Measurements from ENCODE around the gene ZNHIT6.
A peak's percentile ranks its signal among the peaks of the same experiment; 100 is the strongest.

Gene ZNHIT6

GRCh38 chr1:85616364-85616705, 91.9 kb downstream of the ZNHIT6 start:
- no peak for DNase-seq

- DNase-seq: no peak
These were observed 92.5 kb downstream of the ZNHIT6 start for GRCh38 chr1:85615586-85616363.

GRCh38 chr1:85612704-85613361, 95.4 kb downstream of the ZNHIT6 start:
- no peak for DNase-seq

DNA sequence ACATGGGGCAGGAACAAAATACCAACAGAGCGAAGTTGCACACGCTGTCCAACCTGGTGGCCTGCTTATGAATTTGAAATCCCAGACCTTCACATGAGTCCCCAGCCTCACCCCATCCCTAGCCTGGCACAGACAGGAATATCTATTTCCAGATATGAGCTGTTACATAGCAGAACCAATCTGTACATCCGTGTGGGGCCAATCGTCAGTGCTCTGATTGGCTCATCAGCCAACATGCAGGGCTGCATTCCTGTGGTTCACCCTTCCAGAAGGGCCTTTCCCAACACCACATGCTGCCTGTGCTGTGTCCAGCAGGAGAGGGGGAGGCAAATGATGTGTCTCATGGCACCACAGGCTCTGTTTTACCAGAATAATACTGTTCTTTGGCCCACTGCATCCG, 96.4 kb downstream of the ZNHIT6 start:
- peak; percentile 71 for DNase-seq

DNA sequence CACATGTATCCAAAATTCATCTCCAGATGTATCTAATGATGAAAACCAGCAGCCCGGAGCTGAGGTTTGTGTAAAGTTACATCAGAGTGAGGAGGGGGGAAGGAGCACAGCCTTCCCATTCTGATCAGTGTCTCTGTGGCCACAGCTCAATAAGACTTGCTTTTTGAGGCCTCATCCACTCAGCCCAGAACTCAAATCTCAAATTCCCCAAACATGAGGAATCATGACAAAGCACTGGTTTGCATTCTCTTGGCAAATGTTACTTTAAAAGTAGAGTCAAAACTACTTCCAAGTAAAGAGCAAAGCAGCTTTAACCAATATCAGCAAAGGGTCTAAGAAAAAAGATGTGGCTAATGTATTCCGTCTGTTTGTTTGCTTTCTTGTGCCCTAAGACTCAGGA, 96.8 kb downstream of the ZNHIT6 start:
- DNase-seq: no peak

DNA sequence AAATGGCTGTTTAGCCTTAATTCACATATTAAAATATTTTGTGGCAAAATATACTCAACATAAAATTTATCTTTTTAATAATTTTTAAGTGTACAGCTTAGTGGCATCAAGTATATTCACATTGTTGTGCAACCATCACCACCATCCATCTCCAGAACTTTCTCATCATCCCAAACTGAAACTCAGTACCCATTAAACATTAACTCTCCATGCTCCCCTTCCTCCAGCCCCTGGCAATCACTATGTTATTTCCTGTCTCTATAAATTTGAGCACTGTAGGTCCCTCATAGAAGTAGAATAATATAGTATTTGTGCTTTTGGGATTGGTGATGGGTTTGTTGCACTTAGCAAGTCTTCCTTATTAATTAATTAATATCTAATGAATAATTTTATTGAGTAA, 98.3 kb downstream of the ZNHIT6 start:
- DNase-seq: no peak

DNA sequence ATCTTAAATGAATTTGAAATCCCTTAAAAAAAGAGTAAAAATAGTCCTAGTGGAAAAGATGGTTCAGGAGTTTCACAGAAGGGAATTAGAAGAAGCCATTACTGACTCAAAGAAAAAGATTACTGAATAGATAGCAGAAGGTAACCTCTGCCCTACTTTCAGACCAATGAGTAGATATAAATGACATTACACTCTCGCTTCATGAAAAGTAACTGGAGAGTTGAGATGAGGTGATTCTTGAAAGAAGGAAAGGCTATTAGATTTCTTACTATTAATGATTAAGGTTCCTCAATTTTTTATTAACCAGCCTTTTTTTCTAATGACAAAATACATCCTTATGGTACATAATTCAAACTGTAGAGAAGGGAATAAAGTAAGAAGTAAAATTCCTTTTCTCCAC, 99.4 kb downstream of the ZNHIT6 start:
- no peak for DNase-seq

GRCh38 chr1:85607921-85608265, 100.3 kb downstream of the ZNHIT6 start:
- DNase-seq: no peak

GRCh38 chr1:85607126-85607920, 100.9 kb downstream of the ZNHIT6 start:
- no peak for DNase-seq

DNA sequence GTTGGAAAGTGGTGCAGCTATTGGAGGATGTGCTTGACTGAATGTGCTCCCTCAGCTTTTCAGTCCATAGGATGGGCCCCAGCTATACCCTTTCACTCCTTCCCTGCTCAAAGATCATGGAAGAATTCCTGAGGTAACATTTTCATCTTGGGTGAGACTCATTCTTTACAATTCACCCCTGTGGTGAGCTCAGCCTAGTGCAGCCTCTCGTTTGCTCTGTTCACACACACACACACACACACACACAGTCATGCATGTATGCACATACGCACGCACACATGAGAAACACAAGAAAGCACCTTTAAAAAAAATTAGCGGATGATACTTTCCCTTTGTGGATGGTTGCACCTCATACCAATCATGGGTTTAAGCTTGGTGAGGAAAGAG, 101.8 kb downstream of the ZNHIT6 start:
- no peak for DNase-seq

- DNase-seq: no peak
These were observed 102.5 kb downstream of the ZNHIT6 start for GRCh38 chr1:85605484-85606413.

GRCh38 chr1:85604298-85604997, 103.8 kb downstream of the ZNHIT6 start:
- DNase-seq: no peak

DNA sequence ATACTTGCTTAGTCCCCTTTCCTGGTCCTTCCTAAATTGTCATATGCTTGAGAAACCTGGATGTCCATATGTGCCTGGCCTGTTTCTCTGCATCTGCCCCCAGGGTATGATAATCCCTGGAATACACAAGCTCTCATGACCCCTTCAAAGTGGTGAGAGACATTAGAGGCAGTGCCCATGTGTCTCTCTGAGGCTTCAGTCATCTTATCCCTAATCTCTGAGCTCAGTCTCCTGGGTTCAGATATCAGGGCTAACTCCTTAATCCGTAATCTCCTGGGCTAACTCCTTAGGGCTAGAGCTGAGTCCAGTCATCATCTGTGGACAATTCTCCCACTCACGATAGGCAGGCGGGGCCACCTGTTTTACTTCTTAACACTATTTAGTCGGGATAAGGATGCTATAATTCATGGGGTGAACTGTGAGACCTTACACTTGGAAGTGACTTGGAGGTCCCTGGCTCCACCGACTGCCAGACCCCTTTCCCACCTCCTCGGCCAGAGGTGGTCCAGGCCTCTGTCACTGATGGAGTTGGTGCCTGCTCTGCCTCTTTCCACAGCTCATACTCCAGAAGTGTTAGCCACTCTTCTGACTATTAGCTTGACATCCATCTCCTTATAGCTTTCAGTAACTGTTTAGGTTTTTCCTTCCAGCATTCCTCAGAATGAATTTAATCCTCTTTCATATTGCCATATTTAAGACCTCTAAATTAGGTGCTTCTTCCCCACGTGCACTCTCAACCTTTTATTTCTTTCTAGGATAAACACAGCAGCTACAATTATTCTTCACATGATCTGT, 105.0 kb downstream of the ZNHIT6 start:
- DNase-seq: no peak

GRCh38 chr1:85602571-85602970, 105.7 kb downstream of the ZNHIT6 start:
- DNase-seq: no peak

GRCh38 chr1:85601901-85602300, 106.3 kb downstream of the ZNHIT6 start:
- no peak for DNase-seq

DNA sequence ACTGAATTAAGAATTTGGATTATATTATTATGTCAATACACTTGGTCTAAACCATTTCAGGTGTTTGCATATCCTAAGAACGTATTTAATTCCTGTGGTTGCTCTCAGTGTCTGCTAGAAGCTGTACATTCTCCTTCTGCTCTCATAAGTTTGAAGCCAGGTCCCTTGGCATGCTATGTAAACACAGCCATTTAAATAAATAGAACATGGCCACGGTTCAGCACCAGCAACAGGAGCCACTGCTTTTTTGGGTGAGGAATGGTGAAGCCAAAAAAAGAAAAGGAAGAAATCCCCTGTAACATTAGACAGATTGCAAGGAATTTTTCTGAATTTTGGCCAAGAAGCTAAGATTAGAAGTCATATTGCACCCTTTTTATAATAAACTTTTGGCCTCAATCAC, 108.6 kb downstream of the ZNHIT6 start:
- DNase-seq: no peak
